ENCODE data around the gene PATZ1.
A peak's percentile ranks its signal among the peaks of the same experiment; 100 is the strongest.
"Not testable (repeated sequence)": the region's sequence is repeated elsewhere in the genome, so short reads cannot be mapped to it uniquely, and the experiment has no call there.

The PATZ1 gene

GRCh38 chr22:31342389-31343140 lies 3.6 kb downstream of the PATZ1 start:
- no peak for DNase-seq

- DNase-seq = no peak
Observed at GRCh38 chr22:31341386-31342088, 4.6 kb downstream of the PATZ1 start.

GRCh38 chr22:31340765-31341247 lies 5.3 kb downstream of the PATZ1 start:
- no peak for DNase-seq

- DNase-seq = no peak
Observed at GRCh38 chr22:31340360-31340759, 5.8 kb downstream of the PATZ1 start.

GRCh38 chr22:31339148-31339832 lies 6.9 kb downstream of the PATZ1 start:
- no peak for DNase-seq

- DNase-seq = no peak
Observed at GRCh38 chr22:31337178-31337577, 9.0 kb downstream of the PATZ1 start.

GRCh38 chr22:31334329-31334728 lies 11.8 kb downstream of the PATZ1 start:
- DNase-seq = no peak

GRCh38 chr22:31333641-31334040 lies 12.5 kb downstream of the PATZ1 start:
- no peak for DNase-seq

- no peak for DNase-seq
Observed at GRCh38 chr22:31332886-31333285, 13.3 kb downstream of the PATZ1 start.

- DNase-seq = no peak
Observed at GRCh38 chr22:31332010-31332409, 14.1 kb downstream of the PATZ1 start.

GRCh38 chr22:31329453-31330215 lies 16.5 kb downstream of the PATZ1 start:
- peak in 1 of 5 experiments; percentile 47 for DNase-seq

- no peak for DNase-seq
Observed at GRCh38 chr22:31329029-31329428, 17.1 kb downstream of the PATZ1 start.

GRCh38 chr22:31328544-31328960 lies 17.6 kb downstream of the PATZ1 start:
- no peak for DNase-seq

GRCh38 chr22:31327806-31328543 lies 18.2 kb downstream of the PATZ1 start:
- DNase-seq = no peak

GRCh38 chr22:31326877-31327276 lies 19.3 kb downstream of the PATZ1 start:
- no peak for DNase-seq

GRCh38 chr22:31323578-31324550 lies 22.3 kb downstream of the PATZ1 start:
- DNase-seq = no peak

- DNase-seq = no peak
Observed at GRCh38 chr22:31321421-31321820, 24.7 kb downstream of the PATZ1 start.

- DNase-seq = not testable (repeated sequence)
Observed at GRCh38 chr22:31314220-31314619, 31.9 kb downstream of the PATZ1 start.

GRCh38 chr22:31313366-31314147 lies 32.6 kb downstream of the PATZ1 start:
- peak in 4 of 5 experiments; percentile 29 to 61 (median 50) for DNase-seq

GRCh38 chr22:31308181-31308580 lies 38.0 kb downstream of the PATZ1 start:
- no peak for DNase-seq
